Activated CD8-positive, alpha-beta T cell treated with anti-CD3 and anti-CD28 coated beads for 36 hours (primary cell): ENCODE measurements around the gene IFNGR1. TPM values are rescaled to one million over a fixed set of nuclear protein-coding genes. Genes with fewer than 3 reads are reported as not detected.
"Not testable (repeated sequence)": the region's sequence is repeated elsewhere in the genome, so short reads cannot be mapped to it uniquely, and the experiment has no call there.

Experiments
- ATAC-seq: fragments of 200-7000 bp; cut with Tn5 transposase; one replicate; pipeline ENCODE4 v1.10.0; 2021; ENCODE audit warnings: mild to moderate bottlenecking, moderate library complexity
- CTCF ChIA-PET: fragments of 350-600 bp; sonication (Branson Sonifier 250); formaldehyde crosslinking; loops from one replicate; lab custom pipeline; 2021; ENCODE audit warnings: antibody characterized with exemption; lab: Charles Lee
- POLR2A ChIA-PET: fragments of 350-600 bp; sonication (Branson Sonifier 250); formaldehyde crosslinking; loops from one replicate; lab custom pipeline; 2021; ENCODE audit warnings: antibody characterized with exemption; lab: Charles Lee
- DNase-seq: peaks from one replicate; pipeline ENCODE4 v3.0.0-alpha.2; 2020
- H3K27ac Mint-ChIP-seq: one replicate; pipeline ENCODE4 v1.8.0; 2021; ENCODE audit warnings: mild to moderate bottlenecking, mixed read lengths
- H3K27me3 Mint-ChIP-seq: one replicate; pipeline ENCODE4 v1.8.0; 2021; ENCODE audit warnings: mixed read lengths
- H3K36me3 Mint-ChIP-seq: one replicate; pipeline ENCODE4 v1.8.0; 2021; ENCODE audit warnings: low read depth, mixed read lengths
- H3K4me1 Mint-ChIP-seq: one replicate; pipeline ENCODE4 v1.8.0; 2021; ENCODE audit warnings: low read depth, mixed read lengths
- H3K4me3 Mint-ChIP-seq: one replicate; pipeline ENCODE4 v1.8.0; 2021; ENCODE audit warnings: mild to moderate bottlenecking, moderate library complexity, mixed read lengths
- H3K9me3 Mint-ChIP-seq: one replicate; pipeline ENCODE4 v1.8.0; 2021; ENCODE audit warnings: mixed read lengths
- intact Hi-C: fragments of 100-400 bp; cut with micrococcal nuclease; formaldehyde crosslinking; loops from one replicate; pipeline ENCODE4 v1.10.0; 2022
- total RNA-seq, 2 experiments: library from RNA; stranded (reverse); gene quantifications; one replicate each; pipeline ENCODE4 v1.2.3, GENCODE V29; 2021
- TF ChIP-seq, protein P1 (sequence below): fragments of 200-600 bp; IDR thresholded peaks from one replicate; pipeline ENCODE4 v1.8.0; 2022; ENCODE audit warnings: antibody characterized with exemption, mild to moderate bottlenecking

The IFNGR1 gene
- total RNA-seq, 2 experiments from 2014 or later: 25.6 to 26.8 TPM

GRCh38 chr6:137213813-137214212 lies 5.4 kb downstream of the IFNGR1 start:
- ATAC-seq (no peak), DNase-seq (no peak)
- Mint-ChIP-seq H3K27ac (no peak overlapping the region), H3K27me3 (no peaks in the 10 kb centered on the region), H3K36me3 (peaks cover 22% of the 10 kb centered on the region), H3K4me3 (no peak overlapping the region), H3K9me3 (peaks cover 7% of the 10 kb centered on the region), H3K4me1 (peaks cover 49% of the 10 kb centered on the region)
- intact Hi-C loops: no loop called here
- ChIA-PET POLR2A (no interaction called here), CTCF (no interaction called here)
- TF ChIP-seq, protein P1, sequence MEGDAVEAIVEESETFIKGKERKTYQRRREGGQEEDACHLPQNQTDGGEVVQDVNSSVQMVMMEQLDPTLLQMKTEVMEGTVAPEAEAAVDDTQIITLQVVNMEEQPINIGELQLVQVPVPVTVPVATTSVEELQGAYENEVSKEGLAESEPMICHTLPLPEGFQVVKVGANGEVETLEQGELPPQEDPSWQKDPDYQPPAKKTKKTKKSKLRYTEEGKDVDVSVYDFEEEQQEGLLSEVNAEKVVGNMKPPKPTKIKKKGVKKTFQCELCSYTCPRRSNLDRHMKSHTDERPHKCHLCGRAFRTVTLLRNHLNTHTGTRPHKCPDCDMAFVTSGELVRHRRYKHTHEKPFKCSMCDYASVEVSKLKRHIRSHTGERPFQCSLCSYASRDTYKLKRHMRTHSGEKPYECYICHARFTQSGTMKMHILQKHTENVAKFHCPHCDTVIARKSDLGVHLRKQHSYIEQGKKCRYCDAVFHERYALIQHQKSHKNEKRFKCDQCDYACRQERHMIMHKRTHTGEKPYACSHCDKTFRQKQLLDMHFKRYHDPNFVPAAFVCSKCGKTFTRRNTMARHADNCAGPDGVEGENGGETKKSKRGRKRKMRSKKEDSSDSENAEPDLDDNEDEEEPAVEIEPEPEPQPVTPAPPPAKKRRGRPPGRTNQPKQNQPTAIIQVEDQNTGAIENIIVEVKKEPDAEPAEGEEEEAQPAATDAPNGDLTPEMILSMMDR: no peak

DNA sequence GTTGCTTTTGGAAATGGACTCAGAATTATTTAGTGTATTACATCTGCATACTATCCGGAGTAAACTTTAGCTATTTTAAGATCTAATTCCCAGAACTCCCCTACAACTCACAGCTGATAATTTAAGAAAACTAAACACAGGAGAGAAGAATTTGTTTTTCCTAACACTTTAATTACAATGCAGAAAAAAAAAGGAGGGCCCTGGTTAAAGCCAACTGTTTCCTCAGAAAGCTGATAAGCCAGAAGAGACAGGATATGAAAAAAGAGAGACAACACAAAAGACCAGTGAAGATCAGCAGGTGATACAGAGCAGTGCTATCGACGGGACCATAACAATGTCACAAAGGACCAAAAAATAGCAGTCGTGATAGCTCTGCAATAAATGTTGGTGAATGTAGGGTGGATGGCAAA lies 5.8 kb downstream of the IFNGR1 start:
- no peaks in the 10 kb centered on the region for H3K27me3 Mint-ChIP-seq
- H3K36me3 Mint-ChIP-seq: peaks cover 22% of the 10 kb centered on the region
- TF ChIP-seq, protein P1: no peak
- intact Hi-C loops: no loop called here
- ATAC-seq: no peak
- ChIA-PET POLR2A (no interaction called here), CTCF (no interaction called here)
- no peak for DNase-seq
- H3K27ac Mint-ChIP-seq: no peak overlapping the region
- H3K4me3 Mint-ChIP-seq: no peak overlapping the region
- peaks cover 7% of the 10 kb centered on the region for H3K9me3 Mint-ChIP-seq
- H3K4me1 Mint-ChIP-seq: peaks cover 49% of the 10 kb centered on the region

GRCh38 chr6:137211910-137212309 lies 7.3 kb downstream of the IFNGR1 start:
- H3K4me3 Mint-ChIP-seq: no peak overlapping the region

GRCh38 chr6:137210903-137211302 lies 8.3 kb downstream of the IFNGR1 start:
- POLR2A ChIA-PET: no interaction called here
- DNase-seq (no peak), ATAC-seq (no peak)
- Mint-ChIP-seq H3K9me3 (peaks cover 7% of the 10 kb centered on the region), H3K4me3 (no peak overlapping the region), H3K27me3 (no peaks in the 10 kb centered on the region), H3K4me1 (peaks cover 32% of the 10 kb centered on the region), H3K27ac (no peak overlapping the region), H3K36me3 (peaks cover 24% of the 10 kb centered on the region)
- TF ChIP-seq, protein P1: no peak
- CTCF ChIA-PET: no interaction called here
- intact Hi-C loops: no loop called here

More at GRCh38 chr6:137211910-137212309, 7.3 kb downstream of the IFNGR1 start:
- TF ChIP-seq, protein P1: no peak
- DNase-seq: no peak
- Mint-ChIP-seq H3K36me3 (peaks cover 24% of the 10 kb centered on the region), H3K4me1 (peaks cover 38% of the 10 kb centered on the region), H3K9me3 (peaks cover 7% of the 10 kb centered on the region), H3K27me3 (no peaks in the 10 kb centered on the region), H3K27ac (no peak overlapping the region)
- intact Hi-C loops: no loop called here
- CTCF ChIA-PET: no interaction called here
- ATAC-seq: no peak
- POLR2A ChIA-PET: no interaction called here

DNA sequence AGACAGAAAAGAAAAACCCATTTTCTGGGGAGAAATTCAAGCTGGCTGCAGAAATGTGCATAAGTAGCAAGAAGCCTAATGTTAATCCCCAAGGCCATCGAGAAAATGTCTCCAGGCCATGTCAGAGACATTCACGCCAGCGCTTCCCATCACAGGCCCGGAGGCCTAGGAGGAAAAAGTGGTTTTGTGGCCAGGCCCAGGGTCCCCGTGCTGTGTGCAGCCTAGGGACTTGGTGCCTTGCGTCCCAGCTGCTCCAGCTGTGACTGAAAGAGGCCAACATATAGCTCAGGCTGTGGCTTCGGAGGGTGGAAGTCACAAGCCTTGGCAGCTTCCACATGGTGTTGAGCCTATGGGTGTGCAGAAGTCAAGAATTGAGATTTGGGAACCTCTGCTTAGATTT lies 10.9 kb downstream of the IFNGR1 start:
- Mint-ChIP-seq H3K27ac (no peak overlapping the region), H3K4me1 (peaks cover 16% of the 10 kb centered on the region), H3K36me3 (peaks cover 40% of the 10 kb centered on the region), H3K9me3 (peaks cover 7% of the 10 kb centered on the region), H3K4me3 (no peak overlapping the region), H3K27me3 (no peaks in the 10 kb centered on the region)
- ChIA-PET POLR2A (no interaction called here), CTCF (no interaction called here)
- DNase-seq (no peak), ATAC-seq (no peak)
- TF ChIP-seq, protein P1: no peak
- intact Hi-C loops: no loop called here

DNA sequence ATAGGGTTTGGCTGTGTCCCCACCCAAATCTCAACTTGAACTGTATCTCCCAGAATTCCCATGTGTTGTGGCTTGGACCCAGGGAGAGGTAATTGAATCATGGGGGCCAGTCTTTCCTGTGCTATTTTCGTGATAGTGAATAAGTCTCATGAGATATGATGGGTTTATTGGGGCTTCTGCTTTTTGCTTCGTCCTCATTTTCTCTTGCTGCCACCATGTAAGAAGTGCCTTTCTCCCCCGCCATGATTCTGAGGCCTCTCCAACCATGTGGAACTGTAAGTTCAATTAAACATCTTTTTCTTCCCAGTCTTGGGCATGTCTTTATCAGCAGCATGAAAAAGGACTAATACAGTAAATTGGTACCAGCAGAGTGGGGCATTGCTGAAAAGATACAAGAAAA lies 11.7 kb downstream of the IFNGR1 start:
- POLR2A ChIA-PET, H3K4me3 Mint-ChIP-seq, DNase-seq, intact Hi-C loops, H3K9me3 Mint-ChIP-seq, H3K27me3 Mint-ChIP-seq, ATAC-seq, H3K27ac Mint-ChIP-seq, CTCF ChIA-PET: not testable (repeated sequence)
- peaks cover 42% of the 10 kb centered on the region for H3K36me3 Mint-ChIP-seq
- H3K4me1 Mint-ChIP-seq: peaks cover 11% of the 10 kb centered on the region
